Heart right ventricle (tissue), 16 donors: ENCODE measurements around the gene UBE2I. TPM values are rescaled to one million over a fixed set of nuclear protein-coding genes. Genes with fewer than 3 reads are reported as not detected.

Experiments
- ATAC-seq, 8 donors: fragments of 200-7000 bp; cut with Tn5 transposase; one replicate each; pipeline ENCODE4 v1.9.1; 2020; ENCODE audit warnings: mild to moderate bottlenecking in 8 of 8, moderate library complexity in 8 of 8, moderate number of reproducible peaks in 1 of 8
- DNase-seq, 2 donors: peaks; one replicate each; pipeline ENCODE4 v3.0.0-alpha.2; 2020
- H3K27ac ChIP-seq, 10 donors: fragments of 200-600 bp; sonication (generic) in 2 of 10; one replicate each; pipeline versions ENCODE4 v1.5.0 to v1.8.0; 2020 to 2022; ENCODE audit warnings: mild to moderate bottlenecking in 3 of 10
- H3K27me3 ChIP-seq, 7 donors: fragments of 200-600 bp; one replicate each; pipeline ENCODE4 v1.8.0; 2021 to 2022; ENCODE audit warnings: mild to moderate bottlenecking in 2 of 7
- H3K36me3 ChIP-seq, 9 donors: fragments of 200-600 bp; sonication (generic) in 1 of 9; one replicate each; pipeline versions ENCODE4 v1.5.0 to v1.8.0; 2020 to 2022; ENCODE audit warnings: mild to moderate bottlenecking in 2 of 9
- H3K4me1 ChIP-seq, 9 donors: fragments of 200-600 bp; sonication (generic) in 1 of 9; one replicate each; pipeline versions ENCODE4 v1.5.0 to v1.8.0; 2020 to 2022; ENCODE audit warnings: mild to moderate bottlenecking in 4 of 9
- H3K4me3 ChIP-seq, 10 donors: fragments of 200-600 bp; sonication (generic) in 2 of 10; one replicate each; pipeline versions ENCODE4 v1.5.0 to v1.8.0; 2020 to 2022; ENCODE audit warnings: mild to moderate bottlenecking in 7 of 10, moderate library complexity in 2 of 10
- H3K9me3 ChIP-seq, 11 donors: fragments of 200-600 bp in 10 of 11; sonication (generic) in 2 of 11; one replicate each; pipeline versions ENCODE4 v1.5.0 to v1.8.0; 2013 to 2022; ENCODE audit warnings: mild to moderate bottlenecking in 2 of 11, control low read depth in 1 of 11, moderate library complexity in 1 of 11
- CTCF ChIP-seq, 9 donors: fragments of 200-600 bp; sonication (generic) in 2 of 9; IDR thresholded peaks; one replicate each; pipeline versions ENCODE4 v1.5.0 to v1.8.0; 2021 to 2022; ENCODE audit warnings: antibody characterized with exemption in 9 of 9, mild to moderate bottlenecking in 5 of 9, moderate library complexity in 1 of 9
- WGBS, 2 donors: extraction: QIAGEN DNeasy Blood & Tissue Kit; methylation state at CpG; one replicate each; pipeline ENCODE4 v1.1.7; 2013; ENCODE audit warnings: inconsistent platforms in 1 of 2; 5-methylcytosine and 5-hydroxymethylcytosine counted together
- intact Hi-C, 10 donors: fragments of 100-400 bp; cut with DNase I; formaldehyde crosslinking; loops; one replicate each; pipeline versions ENCODE4 v1.11.1 to v1.14.2; 2022
- polyA plus RNA-seq, 2 donors: library from polyadenylated mRNA; stranded (reverse); fragments of 200-250 nt; gene quantifications; one replicate each; pipeline ENCODE4 v1.2.3, GENCODE V29; 2013
- total RNA-seq, 10 donors: library from RNA; stranded (reverse); fragmentation: NEBNext Ultra II Directional in 3 of 10; extraction: Animal tissue kit (Norgen Biotek cat#: 25700) in 3 of 10; gene quantifications; one replicate each; pipeline versions ENCODE4 v1.2.1 to v1.2.4, GENCODE V29; 2021 to 2023
- donor health status: Arrhythmogenic right ventricular cardiomyopathy.
- donor health status: ischemic (EF 13 %, LVEDD 7.1; RV severe dilation, severe dysfunction).
- donor health status: healthy with polysubstance abuse.
- donor health status: DM: no; HTN: yes; CAD: no.
- donor health status: DM: no; HTN: no; CAD: no.
- donor health status: ischemic (EF 25% LVEDD 6.9; RV normal size, moderate dysfunction).
- donor health status: ischemic (EF 25% LVEDD 5.7; RV mildly dilated, moderate dysfunction).
- donor health status: healthy.
- donor health status: DM: yes; HTN: yes; CAD: no.
- donor health status: Ischemic cardiomyopathy.
- donor health status: ischemic (EF 35%, LVEDD 5.7; RV mildly dilated, moderate dysfunction).
- donor health status: nonischemic (EF 11% LVEDD 7.7; RV severe dilation, severe dysfunction).
- donor health status: DM: yes; HTN: yes; CAD: no.
- donor health status: PGD.
- donor health status: ischemic (EF 29% LVEDD 5.4; RV normal size, mild dysfunction).
- donor health status: nonischemic (EF 23%, LVEDD 6.1; RV moderate dilation, normal function).

The UBE2I gene
- total and polyA plus RNA-seq, 12 donors, result 63.1 to 99.8 (median 83.6) TPM

DNA sequence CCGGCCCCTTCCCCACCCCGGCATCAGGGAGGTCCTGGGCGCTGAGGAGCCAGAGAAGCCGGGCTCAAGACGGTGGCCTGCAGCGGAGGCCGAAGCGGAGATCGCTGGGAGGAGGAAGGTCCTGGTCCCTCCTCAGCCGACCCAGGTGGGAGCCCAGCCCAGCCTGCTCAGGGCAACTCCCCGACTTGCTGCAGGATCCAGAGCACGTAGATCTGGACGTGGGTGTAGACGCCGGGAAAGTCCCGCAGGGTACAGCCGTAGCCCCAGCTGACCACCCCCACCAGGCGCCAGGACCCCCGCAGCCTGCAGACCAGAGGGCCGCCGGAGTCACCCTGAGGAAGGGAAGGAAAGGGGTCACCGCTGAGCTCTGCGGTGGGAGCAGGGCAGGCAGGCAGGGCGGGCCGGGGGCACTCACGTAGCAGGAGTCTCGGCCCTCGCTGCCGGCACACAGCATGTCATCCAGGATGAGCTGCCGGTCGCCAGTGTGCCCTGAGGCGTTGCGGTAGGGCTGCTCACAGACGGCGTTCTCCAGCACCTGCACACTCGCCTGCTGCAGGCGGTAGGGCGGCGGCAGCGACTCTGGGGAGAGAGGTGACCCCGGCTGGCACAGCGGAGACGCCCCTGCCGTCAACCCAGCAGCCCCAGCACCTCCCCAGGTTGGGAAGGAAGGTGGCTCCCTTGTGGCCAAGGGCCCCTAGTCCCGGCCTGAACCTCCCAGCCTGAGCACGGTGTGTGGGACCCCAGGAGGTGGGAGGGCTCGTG lies 48.1 kb upstream of the UBE2I start:
- no peak for TF ChIP-seq CTCF (IDR thresholded peaks at IDR 0.05)
- intact Hi-C loops, result no loop called here
- 6 to 12% methylated on average over 42 to 47 of the region's 47 CpGs for WGBS, 2 donors
- no peak overlapping the region for H3K4me3 ChIP-seq
- no peaks in the 10 kb centered on the region for H3K36me3 ChIP-seq
- no peaks in the 10 kb centered on the region for H3K4me1 ChIP-seq
- H3K27ac ChIP-seq, result no peak overlapping the region
- DNase-seq (no peak), ATAC-seq (no peak)
- no peaks in the 10 kb centered on the region for H3K9me3 ChIP-seq
- H3K27me3 ChIP-seq, result peaks cover 16 to 66% (median 61%) of the 10 kb centered on the region in 7 donors

- WGBS, 2 donors, result 80 to 82% methylated on average over 32 of the region's 32 CpGs
Observed at GRCh38 chr16:1262210-1262845, 47.1 kb upstream of the UBE2I start.

GRCh38 chr16:1262846-1263221 lies 46.6 kb upstream of the UBE2I start:
- peaks cover 16 to 60% (median 49%) of the 10 kb centered on the region in 7 donors for H3K27me3 ChIP-seq
- 78 to 87% methylated on average over 9 of the region's 9 CpGs for WGBS, 2 donors
- H3K9me3 ChIP-seq, result no peaks in the 10 kb centered on the region
- H3K27ac ChIP-seq, result no peak overlapping the region
- no peaks in the 10 kb centered on the region for H3K4me1 ChIP-seq
- DNase-seq (no peak), ATAC-seq (no peak)
- H3K36me3 ChIP-seq, result no peaks in the 10 kb centered on the region
- TF ChIP-seq CTCF (IDR thresholded peaks at IDR 0.05), result no peak
- intact Hi-C loops, result no loop called here
- no peak overlapping the region for H3K4me3 ChIP-seq

More at GRCh38 chr16:1262210-1262845, 47.1 kb upstream of the UBE2I start:
- Histone ChIP-seq H3K27ac (no peak overlapping the region), H3K36me3 (no peaks in the 10 kb centered on the region), H3K4me3 (no peak overlapping the region), H3K9me3 (no peaks in the 10 kb centered on the region), H3K27me3 (peaks cover 16 to 65% (median 54%) of the 10 kb centered on the region in 7 donors), H3K4me1 (no peaks in the 10 kb centered on the region)
- intact Hi-C loops, result no loop called here
- DNase-seq, result no peak
- TF ChIP-seq CTCF (IDR thresholded peaks at IDR 0.05), result no peak
- ATAC-seq, result no peak

DNA sequence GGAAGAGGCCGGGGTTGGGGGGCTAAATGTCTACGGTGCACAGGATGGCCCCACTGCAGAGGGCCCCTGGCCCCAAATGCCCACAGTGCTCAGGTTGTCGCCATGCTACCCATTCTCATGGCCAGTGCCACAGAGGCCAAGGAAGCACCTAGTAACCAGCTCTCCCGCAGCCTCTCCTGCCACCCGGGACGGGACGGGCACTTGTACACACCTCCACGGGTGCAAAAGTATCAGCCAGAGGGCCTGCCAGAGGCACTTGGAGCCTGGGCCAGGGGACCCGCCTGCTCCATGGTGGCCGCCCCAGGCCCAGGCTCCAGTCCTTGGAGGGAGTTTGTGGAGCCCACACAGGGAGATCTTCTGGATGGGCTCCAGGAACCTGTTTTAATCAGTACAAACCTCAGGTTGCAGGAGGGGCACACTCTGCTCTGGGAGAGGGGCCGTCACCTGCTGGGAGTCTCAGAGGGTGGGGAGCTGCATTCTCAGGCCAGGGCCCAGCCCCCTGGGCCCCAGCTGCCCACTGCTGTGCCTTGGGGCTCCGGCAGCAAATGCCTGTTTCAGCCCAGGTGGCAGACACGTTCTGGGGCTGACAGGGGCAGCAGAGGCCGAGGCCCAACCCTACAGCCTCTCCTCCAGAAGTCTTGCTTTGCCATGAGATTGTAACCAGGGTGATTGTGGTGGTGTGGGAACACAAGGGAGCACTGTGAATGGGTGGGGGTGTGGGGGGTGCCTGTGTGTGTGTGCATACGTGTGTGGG lies 45.7 kb upstream of the UBE2I start:
- H3K27me3 ChIP-seq, result peaks cover 16 to 54% (median 43%) of the 10 kb centered on the region in 7 donors
- no peak for TF ChIP-seq CTCF (IDR thresholded peaks at IDR 0.05)
- no peak overlapping the region for H3K27ac ChIP-seq
- no peaks in the 10 kb centered on the region for H3K4me1 ChIP-seq
- no peaks in the 10 kb centered on the region for H3K36me3 ChIP-seq
- ATAC-seq (no peak), DNase-seq (no peak)
- H3K4me3 ChIP-seq, result no peak overlapping the region
- intact Hi-C loops, result no loop called here
- no peaks in the 10 kb centered on the region for H3K9me3 ChIP-seq
- WGBS, 2 donors, result 71 to 75% methylated on average over 15 of the region's 15 CpGs
